Common myeloid progenitor, CD34-positive (primary cell): ENCODE results near the gene EIF1.

ENCODE experiments used
- CTCF ChIA-PET: fragments of 350-600 bp; sonication (Branson Sonifier 250); formaldehyde crosslinking; loops from one replicate; lab custom pipeline; 2021; ENCODE audit warnings: antibody characterized with exemption; lab: Charles Lee
- POLR2A ChIA-PET: fragments of 350-600 bp; sonication (Branson Sonifier 250); formaldehyde crosslinking; loops from one replicate; lab custom pipeline; 2021; ENCODE audit warnings: antibody characterized with exemption; lab: Charles Lee
- DNase-seq, 3 donors: peaks; one replicate each; pipeline versions ENCODE4 v3.0.0 to v3.0.0-alpha.2; 2013
- H3K27ac ChIP-seq, 2 experiments: 1 replicate in 1 of 2; 2 replicates in 1 of 2; pipeline ENCODE4 v1.7.0; 2013; ENCODE audit warnings: inconsistent platforms in 2 of 2, low read length in 2 of 2, mild to moderate bottlenecking in 2 of 2, low read depth in 1 of 2, moderate library complexity in 1 of 2; ENCODE audit not compliant: severe bottlenecking in 2 of 2, insufficient read depth in 1 of 2, poor library complexity in 1 of 2
- H3K27me3 ChIP-seq, 5 experiments: replicated peaks in 2 of 5; 1 replicate in 3 of 5; 2 replicates in 2 of 5; pipeline versions ENCODE4 v1.6.1 to v1.7.0; 2013; ENCODE audit warnings: low read length in 4 of 5, mild to moderate bottlenecking in 2 of 5, moderate library complexity in 2 of 5, inconsistent platforms in 1 of 5; ENCODE audit not compliant: insufficient read depth in 5 of 5, control insufficient read depth in 4 of 5
- H3K36me3 ChIP-seq, 4 experiments: 1 replicate in 2 of 4; 2 replicates in 2 of 4; pipeline versions ENCODE4 v1.6.1 to v1.7.0; 2013; ENCODE audit warnings: low read length in 3 of 4, control low read depth in 1 of 4, mild to moderate bottlenecking in 1 of 4; ENCODE audit not compliant: control insufficient read depth in 4 of 4, insufficient read depth in 4 of 4
- H3K4me1 ChIP-seq, 4 experiments: 1 replicate in 3 of 4; 2 replicates in 1 of 4; pipeline versions ENCODE4 v1.6.1 to v1.7.1; 2013; ENCODE audit warnings: low read length in 3 of 4, mild to moderate bottlenecking in 3 of 4, control low read depth in 1 of 4, inconsistent platforms in 1 of 4, moderate library complexity in 1 of 4; ENCODE audit not compliant: control insufficient read depth in 4 of 4, insufficient read depth in 4 of 4; ENCODE audit errors: control extremely low read depth in 1 of 4
- H3K4me3 ChIP-seq, 7 experiments: 1 replicate in 4 of 7; 2 replicates in 3 of 7; pipeline versions ENCODE4 v1.5.1 to v1.7.0; 2013; ENCODE audit warnings: mild to moderate bottlenecking in 7 of 7, low read length in 6 of 7, moderate library complexity in 6 of 7, inconsistent platforms in 2 of 7, low read depth in 2 of 7, control low read depth in 1 of 7; ENCODE audit not compliant: insufficient read depth in 4 of 7, control insufficient read depth in 1 of 7; ENCODE audit errors: extremely low read depth in 1 of 7
- H3K9me3 ChIP-seq, 5 experiments: 1 replicate in 4 of 5; 2 replicates in 1 of 5; pipeline versions ENCODE4 v1.6.1 to v1.7.1; 2013; ENCODE audit warnings: low read length in 4 of 5, mild to moderate bottlenecking in 2 of 5, inconsistent platforms in 1 of 5, low read depth in 1 of 5, moderate library complexity in 1 of 5; ENCODE audit not compliant: control insufficient read depth in 4 of 5, insufficient read depth in 2 of 5; ENCODE audit errors: control extremely low read depth in 1 of 5
- WGBS: methylation state at CpG from one replicate; pipeline ENCODE4 v1.1.5; 2013; ENCODE audit not compliant: insufficient coverage; 5-methylcytosine and 5-hydroxymethylcytosine counted together

EIF1 gene

GRCh38 chr17:41731836-41732235 is 43.2 kb downstream of the EIF1 start:
- peaks cover 0 to 17% (median 14%) of the 10 kb centered on the region in 4 experiments for H3K4me1 ChIP-seq
- POLR2A ChIA-PET = interaction anchor here (0.6 kb wide), 1 partner anchor 41 kb away, joined by 3 read pairs; no protein-coding TSS in a partner anchor
- no peak overlapping the region for H3K4me3 ChIP-seq
- no peaks in the 10 kb centered on the region for H3K9me3 ChIP-seq
- whole genome bisulfite sequencing = 60% methylated on average over 1 of the region's 3 CpGs
- no peaks in the 10 kb centered on the region for H3K36me3 ChIP-seq
- DNase-seq = no peak
- no peak overlapping the region for H3K27ac ChIP-seq
- peaks cover 0 to 65% (median 18%) of the 10 kb centered on the region in 5 experiments for H3K27me3 ChIP-seq
- CTCF ChIA-PET = interaction anchor here (1.3 to 2.1 kb wide), 3 partner anchors 10 to 70 kb away, joined by 5 to 6 read pairs (median 5); no protein-coding TSS in a partner anchor

DNA sequence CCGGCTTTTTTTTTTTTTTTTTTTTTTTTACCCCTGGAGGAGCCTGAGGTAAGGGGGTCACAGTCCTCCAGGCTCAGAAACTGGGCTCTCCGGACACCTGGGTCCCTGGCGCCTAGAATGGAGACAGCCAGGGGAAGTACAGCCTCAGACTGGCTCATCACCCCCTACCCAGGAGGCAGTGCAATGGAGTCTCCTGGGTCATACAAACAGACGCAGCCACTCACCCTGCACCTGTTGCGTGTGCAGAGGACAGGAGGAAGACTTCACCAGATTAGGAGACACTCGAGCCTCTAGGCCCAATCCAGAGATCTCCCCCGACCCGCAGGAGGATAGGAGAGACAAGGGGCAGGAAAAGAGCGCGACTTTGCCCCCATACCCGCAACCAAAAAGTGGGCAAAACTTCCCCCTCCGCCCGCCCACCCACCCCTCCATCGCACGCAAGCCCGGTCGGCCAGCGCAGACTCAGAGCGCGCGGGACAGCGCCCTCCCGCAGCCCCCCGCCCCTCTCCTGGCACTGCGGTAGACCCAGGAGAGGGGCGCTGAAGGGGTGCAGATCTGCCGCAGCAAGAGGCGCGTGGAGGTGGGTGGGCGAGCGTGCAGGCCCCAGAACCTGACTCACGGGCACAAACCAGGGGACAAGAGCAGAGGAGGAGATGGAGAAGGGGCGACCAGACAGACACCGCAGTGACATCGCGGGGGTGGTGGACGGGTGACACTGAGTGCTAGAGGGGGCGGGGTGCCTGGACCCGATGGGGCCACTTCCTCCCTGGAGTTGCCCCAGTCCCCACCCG is 44.9 kb downstream of the EIF1 start:
- CTCF ChIA-PET = interaction anchor here (0.9 kb wide), 1 partner anchor 21 kb away, joined by 4 read pairs; no protein-coding TSS in a partner anchor
- H3K27me3 ChIP-seq = peaks cover 0 to 74% (median 20%) of the 10 kb centered on the region in 5 experiments

GRCh38 chr17:41734139-41734948 is 45.7 kb downstream of the EIF1 start, which contains the start of gene HAP1:
TSS of gene HAP1 (minus strand) at chr17:41734643. CDS start at chr17:41734634, 9 bp downstream.
- no peaks in the 10 kb centered on the region for H3K9me3 ChIP-seq
- POLR2A ChIA-PET = interaction anchor here (1.5 kb wide), 1 partner anchor 51 kb away, joined by 5 read pairs; the partner anchor contains the start of gene JUP
- DNase-seq = peak in 2 of 3 donors; percentile 35 to 37
- 1% methylated on average over 75 of the region's 77 CpGs for WGBS
- no peaks in the 10 kb centered on the region for H3K36me3 ChIP-seq
- peak within 1 kb of the TSS; percentile 11 to 68 (median 51) for H3K4me3 ChIP-seq
- CTCF ChIA-PET = interaction anchor here (0.9 to 1.3 kb wide), 3 partner anchors 20 to 177 kb away, joined by 3 to 4 read pairs (median 3); no protein-coding TSS in a partner anchor
- H3K27ac ChIP-seq = no peak within 1 kb of the TSS
- H3K27me3 ChIP-seq = peaks cover 0 to 74% (median 20%) of the 10 kb centered on the region in 5 experiments
- peaks cover 0 to 21% (median 18%) of the 10 kb centered on the region in 4 experiments for H3K4me1 ChIP-seq

More for the DNA sequence above, 44.9 kb downstream of the EIF1 start:
- Histone ChIP-seq H3K4me3 (peak overlapping the region in 3 of 7 experiments; percentile 61 to 68 (median 67)), H3K4me1 (peaks cover 0 to 21% (median 18%) of the 10 kb centered on the region in 4 experiments), H3K36me3 (no peaks in the 10 kb centered on the region), H3K27ac (no peak overlapping the region), H3K9me3 (no peaks in the 10 kb centered on the region)
- 13% methylated on average over 15 of the region's 40 CpGs for WGBS
- DNase-seq = peak in 2 of 3 donors; percentile 54 to 60
- POLR2A ChIA-PET = interaction anchor here (1.5 kb wide), 1 partner anchor 52 kb away, joined by 5 read pairs; the partner anchor contains the start of gene JUP

DNA sequence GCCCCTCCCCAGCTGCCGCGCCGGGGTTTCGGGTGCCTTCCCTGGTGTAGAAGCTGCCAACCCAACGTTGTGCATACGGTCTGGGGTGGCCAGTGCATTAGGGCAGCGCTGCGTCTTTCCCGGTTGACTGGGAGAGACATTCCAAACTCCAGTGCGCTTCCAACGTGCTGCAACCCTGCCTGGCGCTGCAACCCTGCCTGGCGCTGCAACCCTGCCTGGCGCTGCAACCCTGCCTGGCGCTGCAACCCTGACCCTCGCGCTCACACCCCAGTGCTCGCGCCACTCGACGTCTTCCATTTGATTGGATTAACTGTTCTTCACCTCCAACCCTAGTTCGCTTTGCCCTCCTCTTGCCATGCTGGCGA is 46.2 kb downstream of the EIF1 start:
- peaks cover 0 to 74% (median 20%) of the 10 kb centered on the region in 5 experiments for H3K27me3 ChIP-seq
- WGBS = 4% methylated on average over 21 of the region's 23 CpGs
- POLR2A ChIA-PET = interaction anchor here (0.7 to 1.5 kb wide), 2 partner anchors 51 to 76 kb away, joined by 3 to 5 read pairs; partner anchors contain the start of gene JUP

GRCh38 chr17:41735744-41736143 is 47.1 kb downstream of the EIF1 start:
- CTCF ChIA-PET = interaction anchor here (0.8 to 2.2 kb wide), 8 partner anchors 8 to 224 kb away, joined by 3 to 8 read pairs (median 4); partner anchors contain the start of gene P3H4
- no peak overlapping the region for H3K27ac ChIP-seq
- no peak for DNase-seq
- peaks cover 0 to 66% (median 20%) of the 10 kb centered on the region in 5 experiments for H3K27me3 ChIP-seq
- 97% methylated on average over 4 of the region's 4 CpGs for WGBS
- H3K9me3 ChIP-seq = no peaks in the 10 kb centered on the region
- no peaks in the 10 kb centered on the region for H3K36me3 ChIP-seq
- peaks cover 0 to 21% (median 18%) of the 10 kb centered on the region in 4 experiments for H3K4me1 ChIP-seq
- H3K4me3 ChIP-seq = no peak overlapping the region
- POLR2A ChIA-PET = interaction anchor here (0.7 kb wide), 1 partner anchor 75 kb away, joined by 3 read pairs; no protein-coding TSS in a partner anchor

More for the DNA sequence above, 46.2 kb downstream of the EIF1 start:
- no peaks in the 10 kb centered on the region for H3K36me3 ChIP-seq
- DNase-seq = no peak
- CTCF ChIA-PET = interaction anchor here (0.8 to 1.3 kb wide), 7 partner anchors 19 to 176 kb away, joined by 3 to 4 read pairs (median 4); partner anchors contain the start of gene P3H4
- no peak overlapping the region for H3K27ac ChIP-seq
- H3K4me1 ChIP-seq = peaks cover 0 to 21% (median 18%) of the 10 kb centered on the region in 4 experiments
- H3K9me3 ChIP-seq = no peaks in the 10 kb centered on the region
- H3K4me3 ChIP-seq = peak overlapping the region in 6 of 7 experiments; percentile 11 to 68 (median 56)

DNA sequence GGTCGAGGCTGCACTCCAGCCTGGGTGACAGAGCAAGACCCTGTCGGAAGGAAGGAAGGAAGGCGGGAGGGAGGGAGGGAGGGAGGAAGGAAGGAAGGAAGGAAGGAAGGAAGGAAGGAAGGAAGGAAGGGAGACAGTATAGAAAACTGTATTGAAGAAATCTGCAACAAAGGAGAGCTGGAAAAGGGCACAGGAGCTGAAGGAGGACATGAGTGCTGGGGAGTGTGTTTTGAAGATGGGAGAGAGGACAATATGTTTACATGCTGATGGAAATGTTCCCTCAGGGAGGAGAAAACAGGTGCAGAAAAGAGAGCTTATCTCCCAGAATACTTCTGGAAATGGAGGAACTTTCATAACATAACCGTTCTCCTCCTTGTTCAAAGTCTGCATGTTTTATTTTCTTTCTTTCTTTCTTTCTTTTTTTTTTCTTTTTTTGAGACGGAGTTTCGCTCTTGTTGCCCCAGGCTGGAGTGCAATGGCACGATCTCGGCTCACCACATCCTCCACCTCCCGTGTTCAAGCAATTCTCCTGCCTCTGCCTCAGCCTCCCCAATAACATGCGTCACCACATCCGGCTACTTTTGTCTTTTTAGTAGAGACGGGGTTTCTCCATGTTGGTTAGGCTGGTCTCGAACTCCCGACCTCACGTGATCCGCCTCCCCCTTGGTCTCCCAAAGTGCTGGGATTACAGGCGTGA is 48.4 kb downstream of the EIF1 start:
- peaks cover 0 to 57% (median 20%) of the 10 kb centered on the region in 5 experiments for H3K27me3 ChIP-seq
- no peaks in the 10 kb centered on the region for H3K36me3 ChIP-seq
- ChIA-PET CTCF (interaction anchor here (0.6 to 2.2 kb wide), 19 partner anchors 9 to 228 kb away, joined by 3 to 12 read pairs (median 3); partner anchors contain the start of genes JUP, KLHL11 and P3H4), POLR2A (interaction anchor here (0.8 to 1.1 kb wide), 3 partner anchors 49 to 120 kb away, joined by 3 read pairs; partner anchors contain the start of gene JUP)
- no peak overlapping the region for H3K4me3 ChIP-seq
- peaks cover 0 to 21% (median 18%) of the 10 kb centered on the region in 4 experiments for H3K4me1 ChIP-seq
- DNase-seq = no peak
- H3K9me3 ChIP-seq = no peaks in the 10 kb centered on the region
- no peak overlapping the region for H3K27ac ChIP-seq
- 76% methylated on average over 14 of the region's 17 CpGs for WGBS
